HEK293 (cell line): ENCODE results near the gene GOLGA1.

Source experiments
- KLF1 ChIP-seq: fragments of 450-650 bp; formaldehyde crosslinking; IDR thresholded peaks from 2 replicates; pipeline ENCODE4 v1.5.1; 2016; ENCODE audit warnings: missing biosample characterization, missing genetic modification characterization
- KLF8 ChIP-seq: fragments of 450-650 bp; formaldehyde crosslinking; IDR thresholded peaks from 2 replicates; pipeline ENCODE4 v1.5.1; 2016; ENCODE audit warnings: missing biosample characterization, missing genetic modification characterization
- MEIS1 ChIP-seq: sonication (generic); formaldehyde crosslinking; IDR thresholded peaks from 2 replicates; pipeline ENCODE4 v1.8.1; 2022; ENCODE audit warnings: missing genetic modification reagents, mild to moderate bottlenecking, borderline replicate concordance
- OSR2 ChIP-seq: fragments of 450-650 bp; formaldehyde crosslinking; IDR thresholded peaks from 2 replicates; pipeline ENCODE4 v1.5.1; 2016; ENCODE audit warnings: missing biosample characterization, missing genetic modification characterization
- PRDM4 ChIP-seq: fragments of 450-650 bp; formaldehyde crosslinking; IDR thresholded peaks from 2 replicates; pipeline ENCODE4 v1.5.1; 2017; ENCODE audit warnings: missing biosample characterization, missing genetic modification characterization
- RBAK ChIP-seq: fragments of 450-650 bp; formaldehyde crosslinking; IDR thresholded peaks from 2 replicates; pipeline ENCODE4 v1.5.1; 2016; ENCODE audit warnings: missing biosample characterization, missing genetic modification characterization
- SALL2 ChIP-seq: fragments of 450-650 bp; formaldehyde crosslinking; IDR thresholded peaks from 2 replicates; pipeline ENCODE4 v1.5.0; 2017; ENCODE audit warnings: missing biosample characterization, mild to moderate bottlenecking, missing genetic modification characterization, borderline replicate concordance
- SCRT1 ChIP-seq: fragments of 450-650 bp; formaldehyde crosslinking; IDR thresholded peaks from 2 replicates; pipeline ENCODE4 v1.5.1; 2016; ENCODE audit warnings: missing biosample characterization, missing genetic modification characterization, borderline replicate concordance
- SETDB1 ChIP-seq: IDR thresholded peaks from one replicate; pipeline ENCODE4 v1.6.1; 2017; ENCODE audit warnings: mild to moderate bottlenecking, low read length, moderate library complexity, mixed read lengths; ENCODE audit not compliant: insufficient read length
- SP7 ChIP-seq: fragments of 450-650 bp; formaldehyde crosslinking; IDR thresholded peaks from 2 replicates; pipeline ENCODE4 v1.5.1; 2016; ENCODE audit warnings: missing biosample characterization, missing genetic modification characterization
- TCF7L2 ChIP-seq: IDR thresholded peaks from 2 replicates; pipeline ENCODE4 v1.6.1; 2011; ENCODE audit warnings: low read depth, mild to moderate bottlenecking, inconsistent platforms, low read length, moderate library complexity, borderline replicate concordance
- ZBTB17 ChIP-seq: fragments of 450-650 bp; formaldehyde crosslinking; IDR thresholded peaks from 2 replicates; pipeline ENCODE4 v1.5.1; 2016; ENCODE audit warnings: missing biosample characterization, missing genetic modification characterization
- ZBTB20 ChIP-seq: fragments of 450-650 bp; formaldehyde crosslinking; IDR thresholded peaks from 2 replicates; pipeline ENCODE4 v1.5.1; 2016; ENCODE audit warnings: missing biosample characterization, missing genetic modification characterization
- ZBTB8A ChIP-seq: fragments of 450-650 bp; formaldehyde crosslinking; IDR thresholded peaks from 2 replicates; pipeline ENCODE4 v1.5.1; 2016; ENCODE audit warnings: missing biosample characterization, missing genetic modification characterization
- ZFHX2 ChIP-seq: fragments of 450-650 bp; formaldehyde crosslinking; conservative IDR thresholded peaks from 2 replicates; pipeline ENCODE4 v1.5.1; 2016; ENCODE audit warnings: missing biosample characterization, missing genetic modification characterization
- ZFP37 ChIP-seq: fragments of 450-650 bp; formaldehyde crosslinking; IDR thresholded peaks from 2 replicates; pipeline ENCODE4 v1.5.1; 2016; ENCODE audit warnings: missing biosample characterization, missing genetic modification characterization
- ZNF146 ChIP-seq: fragments of 450-650 bp; formaldehyde crosslinking; IDR thresholded peaks from 2 replicates; pipeline ENCODE4 v1.5.1; 2016; ENCODE audit warnings: missing biosample characterization, missing genetic modification characterization
- ZNF169 ChIP-seq: fragments of 450-650 bp; formaldehyde crosslinking; IDR thresholded peaks from 2 replicates; pipeline ENCODE4 v1.5.1; 2016; ENCODE audit warnings: missing biosample characterization, missing genetic modification characterization
- ZNF174 ChIP-seq: fragments of 450-650 bp; formaldehyde crosslinking; IDR thresholded peaks from 2 replicates; pipeline ENCODE4 v1.5.0; 2017; ENCODE audit warnings: missing biosample characterization, mild to moderate bottlenecking, missing genetic modification characterization
- ZNF2 ChIP-seq: fragments of 450-650 bp; formaldehyde crosslinking; IDR thresholded peaks from 2 replicates; pipeline ENCODE4 v1.5.1; 2016; ENCODE audit warnings: missing biosample characterization, missing genetic modification characterization
- ZNF394 ChIP-seq: fragments of 450-650 bp; formaldehyde crosslinking; IDR thresholded peaks from 2 replicates; pipeline ENCODE4 v1.5.1; 2016; ENCODE audit warnings: missing biosample characterization, missing genetic modification characterization, mild to moderate bottlenecking, moderate library complexity, borderline replicate concordance
- ZNF416 ChIP-seq: fragments of 450-650 bp; formaldehyde crosslinking; IDR thresholded peaks from 2 replicates; pipeline ENCODE4 v1.5.1; 2016; ENCODE audit warnings: missing biosample characterization, missing genetic modification characterization
- ZNF433 ChIP-seq: fragments of 450-650 bp; formaldehyde crosslinking; IDR thresholded peaks from 2 replicates; pipeline ENCODE4 v1.5.1; 2016; ENCODE audit warnings: missing biosample characterization, missing genetic modification characterization, low read depth
- ZNF510 ChIP-seq: fragments of 450-650 bp; formaldehyde crosslinking; IDR thresholded peaks from 2 replicates; pipeline ENCODE4 v1.5.1; 2018; ENCODE audit warnings: mild to moderate bottlenecking, missing genetic modification characterization, missing biosample characterization; ENCODE audit not compliant: insufficient replicate concordance
- ZNF555 ChIP-seq: fragments of 450-650 bp; formaldehyde crosslinking; conservative IDR thresholded peaks from 2 replicates; pipeline ENCODE4 v1.5.1; 2017; ENCODE audit warnings: missing biosample characterization, mild to moderate bottlenecking, missing genetic modification characterization, inconsistent platforms
- ZNF596 ChIP-seq: fragments of 450-650 bp; IDR thresholded peaks from 2 replicates; pipeline ENCODE4 v1.5.0; 2018; ENCODE audit warnings: missing biosample characterization, mild to moderate bottlenecking, missing genetic modification characterization, moderate library complexity
- ZNF624 ChIP-seq: fragments of 450-650 bp; formaldehyde crosslinking; IDR thresholded peaks from 2 replicates; pipeline ENCODE4 v1.5.1; 2017; ENCODE audit warnings: missing biosample characterization, missing genetic modification characterization
- ZNF654 ChIP-seq: fragments of 450-650 bp; formaldehyde crosslinking; IDR thresholded peaks from 2 replicates; pipeline ENCODE4 v1.5.1; 2016; ENCODE audit warnings: low read depth, missing biosample characterization, missing genetic modification characterization
- ZNF658 ChIP-seq: fragments of 450-650 bp; formaldehyde crosslinking; IDR thresholded peaks from 2 replicates; pipeline ENCODE4; 2016; ENCODE audit warnings: missing biosample characterization, missing genetic modification characterization
- ZNF670 ChIP-seq: fragments of 450-650 bp; formaldehyde crosslinking; IDR thresholded peaks from 2 replicates; pipeline ENCODE4 v1.5.1; 2016; ENCODE audit warnings: missing biosample characterization, missing genetic modification characterization, low read depth
- ZNF76 ChIP-seq: fragments of 450-650 bp; formaldehyde crosslinking; IDR thresholded peaks from 2 replicates; pipeline ENCODE4; 2016; ENCODE audit warnings: low read depth, missing biosample characterization, missing genetic modification characterization, borderline replicate concordance
- ZNF785 ChIP-seq: fragments of 450-650 bp; formaldehyde crosslinking; IDR thresholded peaks from 2 replicates; pipeline ENCODE4 v1.5.1; 2016; ENCODE audit warnings: missing biosample characterization, missing genetic modification characterization
- ZNF830 ChIP-seq: fragments of 450-650 bp; IDR thresholded peaks from 2 replicates; pipeline ENCODE4 v1.5.0; 2018; ENCODE audit warnings: missing biosample characterization, missing genetic modification characterization, low read depth, mild to moderate bottlenecking, moderate library complexity
- ZSCAN16 ChIP-seq: fragments of 450-650 bp; formaldehyde crosslinking; IDR thresholded peaks from 2 replicates; pipeline ENCODE4 v1.5.1; 2016; ENCODE audit warnings: missing biosample characterization, missing genetic modification characterization
- ZSCAN23 ChIP-seq: fragments of 450-650 bp; formaldehyde crosslinking; IDR thresholded peaks from 2 replicates; pipeline ENCODE4 v1.5.1; 2016; ENCODE audit warnings: missing biosample characterization, missing genetic modification characterization
- TF ChIP-seq, protein P1 (sequence below): fragments of 450-650 bp; formaldehyde crosslinking; conservative IDR thresholded peaks from 2 replicates; pipeline ENCODE4 v1.5.1; 2016; ENCODE audit warnings: low read depth, missing biosample characterization, missing genetic modification characterization

GOLGA1 gene

GRCh38 chr9:124868511-124869465, 72.1 kb downstream of the GOLGA1 start (continued):
- TF ChIP-seq ZBTB20 (tag by site-specific recombination) (0 out of 2 replicates have a peak, but pooled peaks have one; percentile 38), KLF8 (tag by site-specific recombination) (peak; percentile 8; the same call in 1 of the 2 replicates), ZFP37 (tag by site-specific recombination) (peak; percentile 34; the same call in 1 of the 2 replicates), ZNF416 (tag by site-specific recombination) (no peak), ZNF174 (tag by site-specific recombination) (no peak), ZFHX2 (peak; percentile 83), OSR2 (tag by site-specific recombination) (no peak), MEIS1 (CRISPR knock-in tag) (no peak), PRDM4 (no peak), ZNF169 (tag by site-specific recombination) (no peak), ZNF670 (no peak), ZNF433 (tag by site-specific recombination) (no peak), ZSCAN16 (tag by site-specific recombination) (no peak), ZNF830 (tag by site-specific recombination) (no peak), TCF7L2 (no peak), ZNF596 (tag by site-specific recombination) (no peak), SP7 (tag by site-specific recombination) (peak; percentile 45; the same call in 1 of the 2 replicates), RBAK (tag by site-specific recombination) (no peak), ZNF658 (no peak), ZNF624 (no peak), ZBTB17 (tag by site-specific recombination) (peak; percentile 74), ZNF555 (tag by site-specific recombination) (no peak), SALL2 (no peak), ZNF2 (tag by site-specific recombination) (0 out of 2 replicates have a peak, but pooled peaks have one; percentile 58), ZBTB8A (tag by site-specific recombination) (peak; percentile 19; the same call in 1 of the 2 replicates), ZNF510 (tag by site-specific recombination) (no peak), ZNF146 (tag by site-specific recombination) (no peak), ZNF654 (tag by site-specific recombination) (no peak), ZSCAN23 (tag by site-specific recombination) (no peak), SCRT1 (tag by site-specific recombination) (no peak), KLF1 (peak; percentile 9; the same call in 1 of the 2 replicates), ZNF394 (tag by site-specific recombination) (no peak), SETDB1 (no peak), ZNF76 (tag by site-specific recombination) (no peak), ZNF785 (tag by site-specific recombination) (no peak)
- TF ChIP-seq, protein P1, sequence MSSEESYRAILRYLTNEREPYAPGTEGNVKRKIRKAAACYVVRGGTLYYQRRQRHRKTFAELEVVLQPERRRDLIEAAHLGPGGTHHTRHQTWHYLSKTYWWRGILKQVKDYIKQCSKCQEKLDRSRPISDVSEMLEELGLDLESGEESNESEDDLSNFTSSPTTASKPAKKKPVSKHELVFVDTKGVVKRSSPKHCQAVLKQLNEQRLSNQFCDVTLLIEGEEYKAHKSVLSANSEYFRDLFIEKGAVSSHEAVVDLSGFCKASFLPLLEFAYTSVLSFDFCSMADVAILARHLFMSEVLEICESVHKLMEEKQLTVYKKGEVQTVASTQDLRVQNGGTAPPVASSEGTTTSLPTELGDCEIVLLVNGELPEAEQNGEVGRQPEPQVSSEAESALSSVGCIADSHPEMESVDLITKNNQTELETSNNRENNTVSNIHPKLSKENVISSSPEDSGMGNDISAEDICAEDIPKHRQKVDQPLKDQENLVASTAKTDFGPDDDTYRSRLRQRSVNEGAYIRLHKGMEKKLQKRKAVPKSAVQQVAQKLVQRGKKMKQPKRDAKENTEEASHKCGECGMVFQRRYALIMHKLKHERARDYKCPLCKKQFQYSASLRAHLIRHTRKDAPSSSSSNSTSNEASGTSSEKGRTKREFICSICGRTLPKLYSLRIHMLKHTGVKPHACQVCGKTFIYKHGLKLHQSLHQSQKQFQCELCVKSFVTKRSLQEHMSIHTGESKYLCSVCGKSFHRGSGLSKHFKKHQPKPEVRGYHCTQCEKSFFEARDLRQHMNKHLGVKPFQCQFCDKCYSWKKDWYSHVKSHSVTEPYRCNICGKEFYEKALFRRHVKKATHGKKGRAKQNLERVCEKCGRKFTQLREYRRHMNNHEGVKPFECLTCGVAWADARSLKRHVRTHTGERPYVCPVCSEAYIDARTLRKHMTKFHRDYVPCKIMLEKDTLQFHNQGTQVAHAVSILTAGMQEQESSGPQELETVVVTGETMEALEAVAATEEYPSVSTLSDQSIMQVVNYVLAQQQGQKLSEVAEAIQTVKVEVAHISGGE (tag by site-specific recombination): peak; percentile 69
